Stimulated activated CD4-positive, alpha-beta T cell treated with anti-CD3 and anti-CD28 coated beads, TNF-alpha, amount 100 ng/mL, for 4 hours (primary cell): ENCODE data around the gene DAPK3.

Experiments
- DNase-seq, 3 experiments: peaks; one replicate each; pipeline ENCODE4 v3.0.0-alpha.2; 2020; ENCODE audit warnings: low read depth in 3 of 3

The DAPK3 gene

GRCh38 chr19:3916033-3916432, 54.9 kb downstream of the DAPK3 start:
- no peak for DNase-seq

- no peak for DNase-seq
Measured at GRCh38 chr19:3914199-3914598, 56.7 kb downstream of the DAPK3 start.

- DNase-seq, result no peak
Measured at GRCh38 chr19:3910105-3910504, 60.8 kb downstream of the DAPK3 start.
